GM19099 (cell line): ENCODE measurements around the gene SLC22A5.

Source experiments
- POLR2A ChIP-seq: IDR thresholded peaks from 3 replicates; pipeline ENCODE4 v1.6.1; 2011; ENCODE audit warnings: low read depth; ENCODE audit not compliant: insufficient read length; ENCODE audit errors: extremely low read depth

The SLC22A5 gene

GRCh38 chr5:132380047-132380446 lies 10.5 kb downstream of the SLC22A5 start:
- no peak for TF ChIP-seq POLR2A

- no peak for TF ChIP-seq POLR2A
Measured at GRCh38 chr5:132380741-132381140, 11.2 kb downstream of the SLC22A5 start.

GRCh38 chr5:132381614-132382013 lies 12.1 kb downstream of the SLC22A5 start:
- no peak for TF ChIP-seq POLR2A

GRCh38 chr5:132383261-132383660 lies 13.8 kb downstream of the SLC22A5 start:
- no peak for TF ChIP-seq POLR2A

DNA sequence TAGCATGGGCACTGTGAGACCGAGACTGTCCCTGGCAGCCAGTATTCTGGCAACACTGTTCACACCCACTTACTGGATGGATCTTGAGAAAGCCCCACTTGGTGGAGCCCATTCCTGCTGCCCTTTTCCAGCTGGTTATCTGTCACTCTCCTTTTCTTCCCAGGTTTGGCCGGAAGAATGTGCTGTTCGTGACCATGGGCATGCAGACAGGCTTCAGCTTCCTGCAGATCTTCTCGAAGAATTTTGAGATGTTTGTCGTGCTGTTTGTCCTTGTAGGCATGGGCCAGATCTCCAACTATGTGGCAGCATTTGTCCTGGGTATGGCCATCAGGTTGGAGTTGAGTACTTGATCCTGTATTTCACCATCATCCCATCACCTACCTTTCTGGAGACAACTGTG lies 14.5 kb downstream of the SLC22A5 start:
- TF ChIP-seq POLR2A, result no peak

DNA sequence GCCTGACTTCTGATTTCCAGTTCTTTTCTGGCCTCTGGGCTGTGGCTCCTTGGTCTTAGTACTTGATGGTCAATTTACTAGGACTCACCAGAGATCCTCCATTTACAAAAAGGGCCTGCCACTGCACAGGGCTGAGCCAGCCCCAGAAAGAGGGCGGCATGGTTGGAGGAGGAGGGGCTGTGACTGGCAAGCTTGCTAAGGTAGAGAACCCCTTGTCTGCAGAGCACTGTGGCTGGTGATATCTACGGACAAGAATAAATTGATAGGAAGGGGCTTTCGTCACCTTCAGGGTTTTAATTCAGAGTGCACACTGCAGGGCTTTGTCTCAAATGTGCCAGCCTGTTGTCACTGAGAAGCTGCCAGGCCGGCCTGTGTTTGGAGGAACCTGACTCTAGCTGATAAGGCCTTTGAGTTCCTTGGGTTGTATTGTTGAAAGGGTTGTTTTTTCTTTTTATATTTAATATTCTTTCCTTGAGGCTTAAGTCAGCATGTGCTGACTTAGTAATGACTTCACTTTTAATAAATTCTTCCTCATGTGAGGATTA lies 15.1 kb downstream of the SLC22A5 start:
- TF ChIP-seq POLR2A, result no peak

GRCh38 chr5:132385326-132386105 lies 16.0 kb downstream of the SLC22A5 start:
- TF ChIP-seq POLR2A, result no peak

GRCh38 chr5:132386644-132387286 lies 17.3 kb downstream of the SLC22A5 start:
- TF ChIP-seq POLR2A, result no peak

DNA sequence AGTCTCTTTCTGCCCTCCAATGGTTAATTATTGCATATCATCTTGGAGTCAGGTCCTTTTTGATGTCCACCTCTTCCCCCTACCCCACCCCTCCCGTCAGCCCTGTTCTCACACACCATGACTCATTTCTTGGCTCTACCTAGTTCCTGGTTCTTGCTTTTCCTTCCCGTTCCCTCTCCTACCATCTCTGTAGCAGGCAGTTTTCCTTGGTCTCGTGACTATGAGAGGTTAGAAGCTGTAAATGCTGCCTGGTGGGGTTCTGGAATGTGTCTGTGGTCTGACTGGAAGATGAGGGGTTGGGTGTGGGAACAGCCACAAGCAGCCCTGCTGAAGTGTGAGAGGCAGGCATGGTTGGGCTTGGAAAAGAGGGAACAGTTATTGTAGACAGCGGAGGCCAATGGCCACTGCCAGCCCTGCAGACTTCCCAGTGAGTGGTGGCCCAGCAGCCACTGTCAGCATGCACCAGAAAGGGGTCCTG lies 18.2 kb downstream of the SLC22A5 start:
- TF ChIP-seq POLR2A, result no peak

- no peak for TF ChIP-seq POLR2A
Measured at GRCh38 chr5:132388244-132389050, 18.9 kb downstream of the SLC22A5 start.

- TF ChIP-seq POLR2A, result no peak
Measured at GRCh38 chr5:132389051-132389331, 19.5 kb downstream of the SLC22A5 start.

DNA sequence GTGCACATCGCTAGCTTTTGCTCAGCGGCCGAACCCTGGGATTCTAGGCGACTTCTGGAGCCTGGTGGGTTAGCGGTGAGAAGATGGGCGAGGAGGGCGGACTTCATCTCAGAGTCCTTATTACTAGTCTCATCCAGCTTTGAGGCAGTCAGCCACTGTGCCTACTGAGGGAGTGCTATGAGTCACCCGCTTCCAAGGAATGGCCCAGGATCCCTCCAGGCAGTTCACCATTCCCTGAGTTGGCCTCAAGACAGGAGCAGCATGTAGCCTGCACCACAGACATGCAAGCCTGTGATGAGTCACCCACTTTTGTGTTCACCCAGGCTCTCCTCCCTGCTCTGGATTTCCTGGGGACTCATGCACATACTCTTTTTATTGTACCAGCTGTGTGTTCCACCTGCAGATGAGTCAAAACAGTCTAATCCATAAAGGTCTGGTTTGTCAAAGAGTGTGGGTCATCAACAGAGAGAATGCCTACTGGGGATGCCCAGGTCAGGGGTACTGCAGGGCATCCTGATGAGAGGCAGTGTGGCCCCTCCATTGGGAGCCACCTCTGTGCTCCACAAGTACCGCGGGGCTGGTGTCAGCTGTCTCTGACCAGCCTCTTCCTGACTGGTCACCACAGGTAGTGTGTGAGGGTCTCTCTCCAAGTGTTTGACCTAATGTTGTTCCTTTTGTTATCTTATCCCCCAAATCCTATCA lies 20.2 kb downstream of the SLC22A5 start:
- no peak for TF ChIP-seq POLR2A

DNA sequence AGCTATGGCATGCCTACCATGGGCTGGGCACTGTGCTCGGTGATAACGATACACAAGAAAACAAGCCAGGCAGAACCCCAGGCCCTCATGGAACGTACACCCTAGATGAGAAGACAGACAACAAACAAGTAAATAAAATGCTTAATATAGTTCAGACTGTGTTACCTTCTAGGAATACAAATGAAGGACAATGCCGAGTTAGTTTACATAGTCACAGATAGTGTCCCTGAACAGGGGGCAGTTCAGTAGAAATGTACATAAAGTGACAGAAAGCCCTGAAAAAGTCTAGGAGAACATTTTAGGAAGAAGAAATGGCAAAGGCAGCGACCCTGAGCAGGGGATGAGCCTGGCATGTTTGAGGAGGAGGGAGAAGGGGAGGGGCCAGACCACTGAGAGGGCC lies 21.7 kb downstream of the SLC22A5 start:
- no peak for TF ChIP-seq POLR2A

- no peak for TF ChIP-seq POLR2A
Measured at GRCh38 chr5:132391870-132392269, 22.4 kb downstream of the SLC22A5 start.

GRCh38 chr5:132392411-132392810 lies 22.9 kb downstream of the SLC22A5 start:
- no peak for TF ChIP-seq POLR2A
